8988T (cell line): ENCODE data around the gene RIC1.
"Not testable (repeated sequence)": the region's sequence is repeated elsewhere in the genome, so short reads cannot be mapped to it uniquely, and the experiment has no call there.

Experiments
- DNase-seq: peaks from one replicate; pipeline ENCODE4 v3.0.0; 2011

Gene RIC1

GRCh38 chr9:5671711-5672353 is 42.9 kb downstream of the RIC1 start:
- DNase-seq: no peak

GRCh38 chr9:5675046-5675445 is 46.1 kb downstream of the RIC1 start:
- DNase-seq: not testable (repeated sequence)

GRCh38 chr9:5683591-5683990 is 54.7 kb downstream of the RIC1 start:
- DNase-seq: not testable (repeated sequence)

GRCh38 chr9:5684101-5684500 is 55.2 kb downstream of the RIC1 start:
- DNase-seq: no peak

GRCh38 chr9:5688109-5688508 is 59.2 kb downstream of the RIC1 start:
- no peak for DNase-seq

GRCh38 chr9:5690278-5690677 is 61.4 kb downstream of the RIC1 start:
- DNase-seq: no peak

GRCh38 chr9:5695860-5696259 is 67.0 kb downstream of the RIC1 start:
- no peak for DNase-seq

GRCh38 chr9:5696884-5697283 is 68.0 kb downstream of the RIC1 start:
- DNase-seq: no peak

- DNase-seq: no peak
Observed at GRCh38 chr9:5698004-5698403, 69.1 kb downstream of the RIC1 start.

GRCh38 chr9:5698810-5699556 is 70.1 kb downstream of the RIC1 start:
- DNase-seq: no peak

GRCh38 chr9:5708414-5708813 is 79.5 kb downstream of the RIC1 start:
- no peak for DNase-seq

GRCh38 chr9:5712651-5713390 is 83.9 kb downstream of the RIC1 start:
- no peak for DNase-seq

GRCh38 chr9:5714501-5715401 is 85.8 kb downstream of the RIC1 start:
- no peak for DNase-seq

- DNase-seq: no peak
Observed at GRCh38 chr9:5715548-5716127, 86.7 kb downstream of the RIC1 start.

GRCh38 chr9:5717434-5717833 is 88.5 kb downstream of the RIC1 start:
- not testable (repeated sequence) for DNase-seq

GRCh38 chr9:5718296-5719032 is 89.6 kb downstream of the RIC1 start:
- DNase-seq: no peak

- DNase-seq: no peak
Observed at GRCh38 chr9:5719100-5719926, 90.4 kb downstream of the RIC1 start.

GRCh38 chr9:5720151-5720550 is 91.2 kb downstream of the RIC1 start:
- no peak for DNase-seq

- DNase-seq: no peak
Observed at GRCh38 chr9:5721279-5722087, 92.6 kb downstream of the RIC1 start.

GRCh38 chr9:5722679-5723078 is 93.8 kb downstream of the RIC1 start:
- not testable (repeated sequence) for DNase-seq
